Measurements from ENCODE around the gene GTF2IRD1.
"Not testable (repeated sequence)": the region's sequence is repeated elsewhere in the genome, so short reads cannot be mapped to it uniquely, and the experiment has no call there.

The GTF2IRD1 gene

DNA sequence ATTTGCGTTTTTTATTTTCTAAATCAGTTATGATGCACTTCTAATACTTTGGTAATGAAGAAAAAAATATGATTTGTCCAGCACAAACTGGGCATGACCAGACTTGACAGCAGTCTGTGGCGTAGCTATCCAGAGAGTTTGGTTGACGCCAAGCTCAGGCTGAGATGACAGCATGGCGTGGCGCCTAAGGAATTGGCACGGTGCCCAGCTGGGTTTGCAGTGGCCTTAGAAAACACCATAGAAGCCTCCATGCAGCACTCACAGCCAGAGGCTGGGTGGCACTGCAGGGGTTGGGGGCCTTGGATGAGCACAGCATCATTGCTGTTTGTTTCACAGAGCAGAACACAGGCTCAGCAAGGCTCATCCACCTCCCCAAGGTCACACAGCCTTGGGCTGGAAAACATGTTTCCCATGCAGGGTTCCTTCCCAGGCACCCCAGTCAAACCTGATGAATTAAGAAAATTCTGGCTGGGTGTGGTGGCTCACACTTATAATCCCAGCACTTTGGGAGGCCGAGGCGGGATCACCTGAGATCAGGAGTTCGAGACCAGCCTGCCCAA is 88.9 kb downstream of the GTF2IRD1 start:
- DNase-seq (ENCODE audit: low spot score) = peak; percentile 45
- ChIA-PET POLR2A (ENCODE audit: low non-redundant PET) (no interaction called here), CTCF (interaction anchor here (0.6 to 0.9 kb wide), 2 partner anchors 10 to 56 kb away, joined by 3 to 4 read pairs; no protein-coding TSS in a partner anchor)
- H3K27ac ChIP-seq = peak overlapping the region; percentile 87
- TF ChIP-seq, protein P1, sequence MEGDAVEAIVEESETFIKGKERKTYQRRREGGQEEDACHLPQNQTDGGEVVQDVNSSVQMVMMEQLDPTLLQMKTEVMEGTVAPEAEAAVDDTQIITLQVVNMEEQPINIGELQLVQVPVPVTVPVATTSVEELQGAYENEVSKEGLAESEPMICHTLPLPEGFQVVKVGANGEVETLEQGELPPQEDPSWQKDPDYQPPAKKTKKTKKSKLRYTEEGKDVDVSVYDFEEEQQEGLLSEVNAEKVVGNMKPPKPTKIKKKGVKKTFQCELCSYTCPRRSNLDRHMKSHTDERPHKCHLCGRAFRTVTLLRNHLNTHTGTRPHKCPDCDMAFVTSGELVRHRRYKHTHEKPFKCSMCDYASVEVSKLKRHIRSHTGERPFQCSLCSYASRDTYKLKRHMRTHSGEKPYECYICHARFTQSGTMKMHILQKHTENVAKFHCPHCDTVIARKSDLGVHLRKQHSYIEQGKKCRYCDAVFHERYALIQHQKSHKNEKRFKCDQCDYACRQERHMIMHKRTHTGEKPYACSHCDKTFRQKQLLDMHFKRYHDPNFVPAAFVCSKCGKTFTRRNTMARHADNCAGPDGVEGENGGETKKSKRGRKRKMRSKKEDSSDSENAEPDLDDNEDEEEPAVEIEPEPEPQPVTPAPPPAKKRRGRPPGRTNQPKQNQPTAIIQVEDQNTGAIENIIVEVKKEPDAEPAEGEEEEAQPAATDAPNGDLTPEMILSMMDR (conservative IDR thresholded peaks at IDR 0.05; ENCODE audit: low read depth) = no peak

DNA sequence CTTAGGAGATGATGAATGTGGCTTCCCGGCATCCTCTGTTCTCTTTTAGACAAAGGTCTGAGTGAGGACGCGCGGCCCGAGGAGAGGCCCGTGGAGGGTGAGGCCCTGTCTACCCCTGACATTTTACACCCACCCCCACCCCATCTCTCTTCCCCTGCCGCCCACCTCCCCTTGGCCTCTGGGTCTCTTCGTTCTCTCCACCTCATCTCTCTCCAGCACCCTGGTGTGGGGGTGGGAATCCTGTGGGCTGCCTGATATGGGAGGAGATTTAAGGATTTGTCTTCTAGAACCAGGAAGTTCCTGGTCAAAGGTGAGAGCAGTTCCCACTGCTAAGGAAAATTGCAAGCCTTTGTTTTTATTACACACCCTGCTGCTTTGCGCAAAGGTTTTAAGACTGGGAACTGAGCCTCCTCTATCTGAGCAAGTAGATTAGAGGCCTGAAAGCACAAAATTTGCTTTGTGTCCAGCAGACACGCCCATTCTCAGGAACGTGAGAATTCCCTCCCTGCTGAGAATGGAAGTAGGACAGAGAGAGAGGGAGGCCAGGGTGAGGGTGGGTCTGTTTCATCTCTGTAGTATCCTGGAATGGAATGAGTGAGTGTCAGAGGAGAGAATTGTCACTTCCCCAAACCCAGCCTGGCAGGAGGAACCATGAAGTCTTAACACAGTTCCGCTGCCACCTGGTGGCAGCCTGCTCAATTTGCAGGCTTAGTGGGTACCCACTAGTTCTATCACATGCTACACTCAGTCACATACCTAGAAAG is 91.2 kb downstream of the GTF2IRD1 start:
- ChIA-PET POLR2A (ENCODE audit: low non-redundant PET) (no interaction called here), CTCF (interaction anchor here (1.0 kb wide), 1 partner anchor 22 kb away, joined by 3 read pairs; no protein-coding TSS in a partner anchor)
- TF ChIP-seq, protein P1 (conservative IDR thresholded peaks at IDR 0.05; ENCODE audit: low read depth) = no peak; the same call in 1 of the 2 replicates
- H3K27ac ChIP-seq = peak overlapping the region; percentile 87
- DNase-seq (ENCODE audit: low spot score) = peak; percentile 26

DNA sequence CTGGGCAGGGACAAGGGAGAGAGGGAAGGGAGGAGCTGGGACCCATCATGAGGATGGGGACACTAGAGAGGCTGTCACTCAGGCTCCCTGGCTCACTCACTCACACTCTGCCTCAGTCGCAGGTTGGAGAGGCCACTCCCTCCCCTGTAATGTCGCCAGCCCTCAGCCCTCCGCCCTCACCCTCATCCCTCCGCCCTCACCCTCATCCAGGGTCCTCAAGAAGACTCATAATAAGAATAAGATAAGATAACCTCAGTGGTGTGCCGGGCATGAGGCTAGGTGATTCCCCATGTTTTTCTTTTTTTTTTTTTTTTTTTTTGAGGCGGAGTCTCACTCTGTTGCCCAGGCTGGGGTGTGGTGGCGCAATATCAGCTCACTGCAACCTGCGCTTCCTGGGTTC is 92.2 kb downstream of the GTF2IRD1 start:
- TF ChIP-seq, protein P1 (conservative IDR thresholded peaks at IDR 0.05; ENCODE audit: low read depth) = no peak
- CTCF ChIA-PET = interaction anchor here (0.6 kb wide), 1 partner anchor 13 kb away, joined by 3 read pairs; no protein-coding TSS in a partner anchor

DNA sequence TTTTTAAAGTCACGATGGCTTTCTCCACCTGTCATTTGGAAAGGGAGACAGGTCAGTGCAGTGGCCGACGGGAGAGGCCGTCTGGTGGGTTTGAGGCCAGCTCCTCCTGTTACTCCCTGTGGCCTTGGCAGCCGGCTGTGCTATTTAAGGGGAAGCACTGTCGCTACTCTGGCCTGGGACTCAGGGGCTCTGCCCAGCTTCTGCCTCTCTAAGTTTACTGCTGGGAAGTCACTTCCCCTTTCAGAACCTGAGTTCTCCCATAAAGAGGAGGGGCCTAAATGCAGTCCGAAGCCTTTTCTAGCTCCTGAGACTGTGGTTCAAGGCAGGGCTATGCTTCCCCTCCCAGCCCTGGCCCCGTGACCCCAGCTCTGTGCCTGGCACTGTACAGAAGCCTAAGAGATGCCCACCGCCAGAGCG is 99.9 kb downstream of the GTF2IRD1 start:
- CTCF ChIA-PET; DNase-seq (ENCODE audit: low spot score); POLR2A ChIA-PET (ENCODE audit: low non-redundant PET): not testable (repeated sequence)
- peak overlapping the region; percentile 28 for H3K27ac ChIP-seq

More for the DNA sequence above, 92.2 kb downstream of the GTF2IRD1 start:
- no peak overlapping the region for H3K27ac ChIP-seq
- POLR2A ChIA-PET (ENCODE audit: low non-redundant PET) = no interaction called here
- no peak for DNase-seq (ENCODE audit: low spot score)

DNA sequence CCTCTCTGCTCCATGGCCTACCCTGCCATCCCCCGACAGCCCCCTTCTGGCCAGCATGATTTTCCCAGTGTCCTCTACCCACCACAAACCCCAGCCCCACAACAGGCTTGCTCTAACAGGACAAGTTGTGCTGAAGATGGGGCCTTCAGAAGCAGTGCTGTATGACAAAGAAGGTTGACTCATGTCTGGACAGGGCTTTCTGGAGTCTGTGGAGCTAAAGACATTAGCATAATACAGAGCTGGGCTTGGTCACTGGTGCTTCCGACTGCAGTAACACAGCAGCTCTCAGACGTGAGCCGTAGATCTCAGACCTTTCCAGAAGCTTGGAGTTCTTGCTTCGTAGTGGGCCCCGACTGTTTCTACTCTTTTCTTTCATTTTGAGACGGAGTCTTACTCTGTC is 100.5 kb downstream of the GTF2IRD1 start:
- peak overlapping the region; percentile 28 for H3K27ac ChIP-seq
- POLR2A ChIA-PET (ENCODE audit: low non-redundant PET) = no interaction called here
- CTCF ChIA-PET = interaction anchor here (0.9 kb wide), 1 partner anchor 13 kb away, joined by 3 read pairs; no protein-coding TSS in a partner anchor
- TF ChIP-seq, protein P1 (conservative IDR thresholded peaks at IDR 0.05; ENCODE audit: low read depth) = no peak
- DNase-seq (ENCODE audit: low spot score) = no peak

DNA sequence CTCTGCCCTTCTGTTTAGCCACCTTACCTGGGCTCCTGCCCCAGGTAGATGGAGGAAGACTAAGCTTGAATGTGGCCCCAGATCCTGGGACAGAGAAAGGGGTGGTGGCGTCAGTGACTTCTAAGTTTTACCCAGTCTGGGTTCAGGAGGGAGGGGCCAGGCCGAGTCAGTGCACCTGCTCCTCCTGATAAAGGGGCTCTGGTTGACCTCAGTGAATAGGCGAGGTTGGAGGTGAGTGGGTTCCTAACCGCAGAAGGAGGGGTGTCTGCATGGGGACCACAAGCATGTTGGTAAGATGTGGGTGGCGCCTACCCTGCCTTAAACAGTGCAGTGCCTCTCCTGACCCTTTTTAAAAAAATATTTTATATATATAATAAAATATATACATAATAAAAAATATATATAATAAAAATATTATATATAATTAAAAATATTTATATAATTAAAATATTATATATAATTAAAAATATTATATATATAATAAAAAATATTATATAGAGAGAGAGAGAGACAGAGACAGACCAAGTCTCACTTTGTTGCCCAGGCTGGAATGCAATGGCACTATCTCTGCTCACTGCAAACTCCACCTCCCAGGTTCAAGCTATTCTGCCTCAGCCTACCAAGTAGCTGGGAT is 106.5 kb downstream of the GTF2IRD1 start:
- peak overlapping the region; percentile 21 for H3K27ac ChIP-seq
- ChIA-PET POLR2A (ENCODE audit: low non-redundant PET) (no interaction called here), CTCF (no interaction called here)
- TF ChIP-seq, protein P1 (conservative IDR thresholded peaks at IDR 0.05; ENCODE audit: low read depth) = no peak
- no peak for DNase-seq (ENCODE audit: low spot score)

All from RWPE1 (cell line).